A673 (cell line): ENCODE results near the gene AFG1L.

Experiments used
- CTCF ChIP-seq: fragments of 300-800, 200-600 bp; sonication (generic); conservative IDR thresholded peaks from 2 replicates; pipeline ENCODE4 v1.5.1; 2017; ENCODE audit warnings: low read depth, mild to moderate bottlenecking, antibody characterized with exemption, low read length, moderate library complexity, mixed read lengths
- EZH2 ChIP-seq: fragments of 200-600 bp; sonication (generic); IDR thresholded peaks from 2 replicates; pipeline ENCODE4 v1.6.1; 2017; ENCODE audit warnings: borderline replicate concordance, low read depth, mild to moderate bottlenecking, mixed read lengths, antibody characterized with exemption, low read length; ENCODE audit not compliant: poor library complexity, severe bottlenecking

- no peak for TF ChIP-seq CTCF
- no peak for TF ChIP-seq EZH2
Observed at GRCh38 chr6:108247965-108248536, 46.8 kb upstream of the AFG1L start.
